GM19025 (cell line): ENCODE data around the gene PAM.
"Not testable (repeated sequence)": the region's sequence is repeated elsewhere in the genome, so short reads cannot be mapped to it uniquely, and the experiment has no call there.

ENCODE experiments used
- ATAC-seq: cut with Tn5 transposase; IDR thresholded peaks from one replicate; pipeline ENCODE4 v1.9.1; 2021; ENCODE audit warnings: mild to moderate bottlenecking, low read depth, moderate library complexity; ENCODE audit not compliant: unreplicated experiment

Gene PAM

GRCh38 chr5:102888483-102888882 lies 133.4 kb downstream of the PAM start:
- no peak for ATAC-seq

- no peak for ATAC-seq
Observed at GRCh38 chr5:102889033-102889432, 133.9 kb downstream of the PAM start.

- no peak for ATAC-seq
Observed at GRCh38 chr5:102890133-102890532, 135.0 kb downstream of the PAM start.

- no peak for ATAC-seq
Observed at GRCh38 chr5:102891175-102891574, 136.1 kb downstream of the PAM start.

GRCh38 chr5:102893942-102894341 lies 138.8 kb downstream of the PAM start:
- ATAC-seq, result no peak

- no peak for ATAC-seq
Observed at GRCh38 chr5:102895234-102895633, 140.1 kb downstream of the PAM start.

GRCh38 chr5:102895976-102896375 lies 140.9 kb downstream of the PAM start:
- no peak for ATAC-seq

- no peak for ATAC-seq
Observed at GRCh38 chr5:102901424-102902134, 146.5 kb downstream of the PAM start.

GRCh38 chr5:102902135-102902448 lies 147.0 kb downstream of the PAM start:
- no peak for ATAC-seq

- ATAC-seq, result no peak
Observed at GRCh38 chr5:102902647-102903046, 147.5 kb downstream of the PAM start.

GRCh38 chr5:102903074-102903871 lies 148.2 kb downstream of the PAM start:
- no peak for ATAC-seq

- ATAC-seq, result no peak
Observed at GRCh38 chr5:102905056-102905455, 150.0 kb downstream of the PAM start.

- not testable (repeated sequence) for ATAC-seq
Observed at GRCh38 chr5:102907099-102907498, 152.0 kb downstream of the PAM start.

- ATAC-seq, result no peak
Observed at GRCh38 chr5:102910240-102911226, 155.4 kb downstream of the PAM start.

- ATAC-seq, result no peak
Observed at GRCh38 chr5:102911973-102912372, 156.9 kb downstream of the PAM start.

- no peak for ATAC-seq
Observed at GRCh38 chr5:102916109-102916508, 161.0 kb downstream of the PAM start.

GRCh38 chr5:102918986-102919610 lies 164.0 kb downstream of the PAM start:
- ATAC-seq, result no peak

GRCh38 chr5:102920762-102921161 lies 165.7 kb downstream of the PAM start:
- no peak for ATAC-seq

GRCh38 chr5:102921341-102922044 lies 166.4 kb downstream of the PAM start:
- no peak for ATAC-seq
